ENCODE data around the gene CASQ2.

Gene CASQ2

DNA sequence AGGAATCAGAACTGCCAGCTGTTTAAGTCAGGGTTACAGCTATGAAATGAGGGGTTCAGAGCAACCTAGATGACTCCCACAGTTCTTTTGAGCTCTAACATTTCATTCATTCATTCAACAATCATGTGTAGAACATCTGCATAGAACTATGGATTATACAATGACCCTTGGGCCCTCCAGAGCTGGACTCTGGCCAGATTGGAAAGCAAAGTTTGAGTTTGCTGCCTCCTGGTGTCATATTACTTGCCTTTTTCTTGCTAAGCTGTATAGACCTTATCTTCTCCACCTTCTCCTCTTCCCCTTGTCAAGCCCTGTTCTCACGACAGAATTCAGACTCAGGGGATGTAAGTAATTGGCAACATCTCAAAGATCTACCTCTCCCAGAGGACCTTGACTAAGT, 4.0 kb downstream of the CASQ2 start:
- H3K4me1 ChIP-seq (ENCODE audit: low read length), result no peaks in the 10 kb centered on the region
- H4K20me1 ChIP-seq (ENCODE audit: insufficient read depth, low read length), result no peaks in the 10 kb centered on the region
- DNase-seq, result no peak

DNA sequence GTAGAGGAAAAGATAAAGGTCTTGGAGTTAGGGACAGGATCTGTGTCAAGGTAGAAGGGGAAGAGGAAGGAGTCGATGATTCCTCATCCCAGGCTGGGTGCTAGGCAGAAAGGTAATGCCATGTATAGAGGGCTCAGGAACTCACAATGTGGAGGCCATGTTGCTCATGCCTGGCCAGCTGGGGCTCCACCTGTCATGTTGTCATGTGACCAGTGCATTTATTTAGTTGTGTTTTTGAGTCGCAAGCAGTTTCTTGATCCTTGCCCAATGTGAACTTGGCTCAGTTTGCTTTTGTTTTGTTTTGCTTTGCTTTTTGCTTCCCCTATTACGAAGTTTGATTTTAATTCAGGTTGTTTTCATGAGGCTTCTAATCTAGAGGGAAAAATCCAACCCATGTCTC, 5.7 kb downstream of the CASQ2 start:
- Histone ChIP-seq H3K36me3 (replicated peaks; ENCODE audit: insufficient read depth, low read length) (no peaks in the 10 kb centered on the region), H3K9me2 (replicated peaks; ENCODE audit: insufficient read depth, low read length) (no peaks in the 10 kb centered on the region), H3K27me3 (replicated peaks; ENCODE audit: insufficient read depth, low read length) (no peaks in the 10 kb centered on the region), H3K9me3 (replicated peaks; ENCODE audit: insufficient read depth, low read length) (no peaks in the 10 kb centered on the region), H4K20me1 (ENCODE audit: insufficient read depth, low read length) (no peaks in the 10 kb centered on the region), H2AFZ (ENCODE audit: low read length) (no peak overlapping the region), H3K4me1 (ENCODE audit: low read length) (no peaks in the 10 kb centered on the region), H3K4me2 (ENCODE audit: low read depth, low read length) (no peak overlapping the region), H3K27ac (ENCODE audit: low read length) (no peak overlapping the region), H3F3A (ENCODE audit: insufficient read depth, low read length) (no peaks in the 10 kb centered on the region), H3K79me2 (ENCODE audit: low read length) (no peaks in the 10 kb centered on the region), H3K9ac (ENCODE audit: low read length) (no peak overlapping the region), H3K4me3 (ENCODE audit: low read length) (no peak overlapping the region)
- TF ChIP-seq EZH2 (optimal IDR thresholded peaks at IDR 0.05; ENCODE audit: low read depth, low read length) (no peak), CTCF (IDR thresholded peaks at IDR 0.05; ENCODE audit: low read length) (no peak), EZH2phosphoT487 (IDR thresholded peaks at IDR 0.05; ENCODE audit: low read length) (no peak)
- DNase-seq, result no peak

More for the DNA sequence above, 4.0 kb downstream of the CASQ2 start:
- Histone ChIP-seq H3K79me2 (ENCODE audit: low read length) (no peaks in the 10 kb centered on the region), H3K9ac (ENCODE audit: low read length) (no peak overlapping the region), H3K27ac (ENCODE audit: low read length) (no peak overlapping the region), H2AFZ (ENCODE audit: low read length) (no peak overlapping the region), H3F3A (ENCODE audit: insufficient read depth, low read length) (no peaks in the 10 kb centered on the region), H3K9me3 (replicated peaks; ENCODE audit: insufficient read depth, low read length) (no peaks in the 10 kb centered on the region), H3K4me3 (ENCODE audit: low read length) (no peak overlapping the region), H3K4me2 (ENCODE audit: low read depth, low read length) (no peak overlapping the region), H3K36me3 (replicated peaks; ENCODE audit: insufficient read depth, low read length) (no peaks in the 10 kb centered on the region), H3K9me2 (replicated peaks; ENCODE audit: insufficient read depth, low read length) (no peaks in the 10 kb centered on the region), H3K27me3 (replicated peaks; ENCODE audit: insufficient read depth, low read length) (no peaks in the 10 kb centered on the region)
- TF ChIP-seq EZH2 (optimal IDR thresholded peaks at IDR 0.05; ENCODE audit: low read depth, low read length) (no peak), CTCF (IDR thresholded peaks at IDR 0.05; ENCODE audit: low read length) (peak; percentile 9; the same call in 1 of the 2 replicates)

GRCh38 chr1:115761601-115762302, 6.8 kb downstream of the CASQ2 start:
- Histone ChIP-seq H3K4me3 (ENCODE audit: low read length) (no peak overlapping the region), H3K36me3 (replicated peaks; ENCODE audit: insufficient read depth, low read length) (no peaks in the 10 kb centered on the region), H3K9me2 (replicated peaks; ENCODE audit: insufficient read depth, low read length) (no peaks in the 10 kb centered on the region), H2AFZ (ENCODE audit: low read length) (no peak overlapping the region), H3K9me3 (replicated peaks; ENCODE audit: insufficient read depth, low read length) (no peaks in the 10 kb centered on the region), H3F3A (ENCODE audit: insufficient read depth, low read length) (no peaks in the 10 kb centered on the region), H3K9ac (ENCODE audit: low read length) (no peak overlapping the region), H3K4me2 (ENCODE audit: low read depth, low read length) (no peak overlapping the region), H3K79me2 (ENCODE audit: low read length) (no peaks in the 10 kb centered on the region), H3K27me3 (replicated peaks; ENCODE audit: insufficient read depth, low read length) (no peaks in the 10 kb centered on the region), H3K27ac (ENCODE audit: low read length) (no peak overlapping the region), H3K4me1 (ENCODE audit: low read length) (no peaks in the 10 kb centered on the region), H4K20me1 (ENCODE audit: insufficient read depth, low read length) (no peaks in the 10 kb centered on the region)
- no peak for DNase-seq
- no peak for TF ChIP-seq CTCF (IDR thresholded peaks at IDR 0.05; ENCODE audit: low read length)
- TF ChIP-seq EZH2 (optimal IDR thresholded peaks at IDR 0.05; ENCODE audit: low read depth, low read length), result no peak

All from MM.1S (cell line).